ENCODE measurements around the gene CSMD2.

DNA sequence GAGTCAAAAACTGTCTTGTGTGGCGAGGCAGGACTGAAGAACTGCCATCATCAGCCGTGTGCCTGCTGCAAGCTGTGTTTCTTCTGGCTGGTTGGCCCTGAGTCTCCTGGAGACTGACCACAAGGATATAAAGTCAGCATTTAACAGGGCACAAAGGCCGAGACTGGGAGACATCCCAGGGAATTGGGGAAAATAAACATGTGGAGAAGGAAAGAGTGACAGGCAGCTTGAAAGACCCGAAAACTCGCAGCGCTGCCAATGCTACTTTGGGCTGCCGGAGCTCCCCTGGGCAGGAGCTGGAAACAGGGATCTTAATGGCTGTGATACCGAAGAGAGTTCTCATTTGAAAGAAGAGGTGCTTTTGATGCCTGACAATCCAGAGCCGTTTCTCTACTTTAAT lies 426.5 kb downstream of the CSMD2 start:
- TF ChIP-seq, protein P1, sequence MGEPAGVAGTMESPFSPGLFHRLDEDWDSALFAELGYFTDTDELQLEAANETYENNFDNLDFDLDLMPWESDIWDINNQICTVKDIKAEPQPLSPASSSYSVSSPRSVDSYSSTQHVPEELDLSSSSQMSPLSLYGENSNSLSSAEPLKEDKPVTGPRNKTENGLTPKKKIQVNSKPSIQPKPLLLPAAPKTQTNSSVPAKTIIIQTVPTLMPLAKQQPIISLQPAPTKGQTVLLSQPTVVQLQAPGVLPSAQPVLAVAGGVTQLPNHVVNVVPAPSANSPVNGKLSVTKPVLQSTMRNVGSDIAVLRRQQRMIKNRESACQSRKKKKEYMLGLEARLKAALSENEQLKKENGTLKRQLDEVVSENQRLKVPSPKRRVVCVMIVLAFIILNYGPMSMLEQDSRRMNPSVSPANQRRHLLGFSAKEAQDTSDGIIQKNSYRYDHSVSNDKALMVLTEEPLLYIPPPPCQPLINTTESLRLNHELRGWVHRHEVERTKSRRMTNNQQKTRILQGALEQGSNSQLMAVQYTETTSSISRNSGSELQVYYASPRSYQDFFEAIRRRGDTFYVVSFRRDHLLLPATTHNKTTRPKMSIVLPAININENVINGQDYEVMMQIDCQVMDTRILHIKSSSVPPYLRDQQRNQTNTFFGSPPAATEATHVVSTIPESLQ (CRISPR knock-in tag; IDR thresholded peaks at IDR 0.05) = no peak
- TF ChIP-seq, protein P2, sequence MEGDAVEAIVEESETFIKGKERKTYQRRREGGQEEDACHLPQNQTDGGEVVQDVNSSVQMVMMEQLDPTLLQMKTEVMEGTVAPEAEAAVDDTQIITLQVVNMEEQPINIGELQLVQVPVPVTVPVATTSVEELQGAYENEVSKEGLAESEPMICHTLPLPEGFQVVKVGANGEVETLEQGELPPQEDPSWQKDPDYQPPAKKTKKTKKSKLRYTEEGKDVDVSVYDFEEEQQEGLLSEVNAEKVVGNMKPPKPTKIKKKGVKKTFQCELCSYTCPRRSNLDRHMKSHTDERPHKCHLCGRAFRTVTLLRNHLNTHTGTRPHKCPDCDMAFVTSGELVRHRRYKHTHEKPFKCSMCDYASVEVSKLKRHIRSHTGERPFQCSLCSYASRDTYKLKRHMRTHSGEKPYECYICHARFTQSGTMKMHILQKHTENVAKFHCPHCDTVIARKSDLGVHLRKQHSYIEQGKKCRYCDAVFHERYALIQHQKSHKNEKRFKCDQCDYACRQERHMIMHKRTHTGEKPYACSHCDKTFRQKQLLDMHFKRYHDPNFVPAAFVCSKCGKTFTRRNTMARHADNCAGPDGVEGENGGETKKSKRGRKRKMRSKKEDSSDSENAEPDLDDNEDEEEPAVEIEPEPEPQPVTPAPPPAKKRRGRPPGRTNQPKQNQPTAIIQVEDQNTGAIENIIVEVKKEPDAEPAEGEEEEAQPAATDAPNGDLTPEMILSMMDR (IDR thresholded peaks at IDR 0.05) = no peak
- TF ChIP-seq NFYB (CRISPR knock-in tag; conservative IDR thresholded peaks at IDR 0.05; ENCODE audit: low read depth) = no peak
- TF ChIP-seq, protein P3, sequence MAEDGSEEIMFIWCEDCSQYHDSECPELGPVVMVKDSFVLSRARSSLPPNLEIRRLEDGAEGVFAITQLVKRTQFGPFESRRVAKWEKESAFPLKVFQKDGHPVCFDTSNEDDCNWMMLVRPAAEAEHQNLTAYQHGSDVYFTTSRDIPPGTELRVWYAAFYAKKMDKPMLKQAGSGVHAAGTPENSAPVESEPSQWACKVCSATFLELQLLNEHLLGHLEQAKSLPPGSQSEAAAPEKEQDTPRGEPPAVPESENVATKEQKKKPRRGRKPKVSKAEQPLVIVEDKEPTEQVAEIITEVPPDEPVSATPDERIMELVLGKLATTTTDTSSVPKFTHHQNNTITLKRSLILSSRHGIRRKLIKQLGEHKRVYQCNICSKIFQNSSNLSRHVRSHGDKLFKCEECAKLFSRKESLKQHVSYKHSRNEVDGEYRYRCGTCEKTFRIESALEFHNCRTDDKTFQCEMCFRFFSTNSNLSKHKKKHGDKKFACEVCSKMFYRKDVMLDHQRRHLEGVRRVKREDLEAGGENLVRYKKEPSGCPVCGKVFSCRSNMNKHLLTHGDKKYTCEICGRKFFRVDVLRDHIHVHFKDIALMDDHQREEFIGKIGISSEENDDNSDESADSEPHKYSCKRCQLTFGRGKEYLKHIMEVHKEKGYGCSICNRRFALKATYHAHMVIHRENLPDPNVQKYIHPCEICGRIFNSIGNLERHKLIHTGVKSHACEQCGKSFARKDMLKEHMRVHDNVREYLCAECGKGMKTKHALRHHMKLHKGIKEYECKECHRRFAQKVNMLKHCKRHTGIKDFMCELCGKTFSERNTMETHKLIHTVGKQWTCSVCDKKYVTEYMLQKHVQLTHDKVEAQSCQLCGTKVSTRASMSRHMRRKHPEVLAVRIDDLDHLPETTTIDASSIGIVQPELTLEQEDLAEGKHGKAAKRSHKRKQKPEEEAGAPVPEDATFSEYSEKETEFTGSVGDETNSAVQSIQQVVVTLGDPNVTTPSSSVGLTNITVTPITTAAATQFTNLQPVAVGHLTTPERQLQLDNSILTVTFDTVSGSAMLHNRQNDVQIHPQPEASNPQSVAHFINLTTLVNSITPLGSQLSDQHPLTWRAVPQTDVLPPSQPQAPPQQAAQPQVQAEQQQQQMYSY (CRISPR knock-in tag; IDR thresholded peaks at IDR 0.05) = no peak
- TF ChIP-seq MYBL2 (CRISPR knock-in tag; IDR thresholded peaks at IDR 0.05) = no peak
- TF ChIP-seq, protein P4, sequence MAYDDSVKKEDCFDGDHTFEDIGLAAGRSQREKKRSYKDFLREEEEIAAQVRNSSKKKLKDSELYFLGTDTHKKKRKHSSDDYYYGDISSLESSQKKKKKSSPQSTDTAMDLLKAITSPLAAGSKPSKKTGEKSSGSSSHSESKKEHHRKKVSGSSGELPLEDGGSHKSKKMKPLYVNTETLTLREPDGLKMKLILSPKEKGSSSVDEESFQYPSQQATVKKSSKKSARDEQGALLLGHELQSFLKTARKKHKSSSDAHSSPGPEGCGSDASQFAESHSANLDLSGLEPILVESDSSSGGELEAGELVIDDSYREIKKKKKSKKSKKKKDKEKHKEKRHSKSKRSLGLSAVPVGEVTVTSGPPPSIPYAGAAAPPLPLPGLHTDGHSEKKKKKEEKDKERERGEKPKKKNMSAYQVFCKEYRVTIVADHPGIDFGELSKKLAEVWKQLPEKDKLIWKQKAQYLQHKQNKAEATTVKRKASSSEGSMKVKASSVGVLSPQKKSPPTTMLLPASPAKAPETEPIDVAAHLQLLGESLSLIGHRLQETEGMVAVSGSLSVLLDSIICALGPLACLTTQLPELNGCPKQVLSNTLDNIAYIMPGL (CRISPR knock-in tag; IDR thresholded peaks at IDR 0.05) = no peak

Measured in WTC11 (cell line).